ENCODE measurements around the gene TRPV5.

DNA sequence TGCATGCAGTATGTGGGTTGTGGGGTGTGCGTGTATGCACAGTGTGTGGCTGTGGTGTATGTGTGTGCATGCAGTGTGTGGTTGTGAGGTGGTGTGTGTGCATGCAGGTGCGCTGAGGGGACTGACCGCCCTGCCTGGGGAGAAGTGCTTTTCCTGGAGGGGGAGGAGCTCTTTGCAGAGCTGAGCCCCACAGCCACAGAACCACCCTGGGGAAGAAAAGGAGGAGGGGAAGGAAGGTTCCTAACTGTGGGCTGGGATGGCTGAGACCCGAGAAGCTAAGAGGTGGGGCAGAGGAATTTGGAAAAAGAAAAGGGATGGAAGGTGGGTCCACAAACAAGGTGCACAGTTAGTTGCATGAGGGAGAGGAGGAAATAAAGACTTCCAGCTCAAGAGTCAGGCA lies at the start of gene TRPV5:
- TF ChIP-seq RAD21 (IDR thresholded peaks at IDR 0.05) (no peak), EGR1 (IDR thresholded peaks at IDR 0.05; ENCODE audit: low read depth in 2 of 2) (no peak), GABPA (IDR thresholded peaks at IDR 0.05 in 1 of 2, conservative IDR thresholded peaks at IDR 0.05 in 1 of 2) (no peak), FOXA2 (IDR thresholded peaks at IDR 0.05) (no peak), TAF1 (conservative IDR thresholded peaks at IDR 0.05) (no peak), RXRA (IDR thresholded peaks at IDR 0.05) (no peak), JUND (IDR thresholded peaks at IDR 0.05) (no peak)
- TF ChIP-seq, protein P1, sequence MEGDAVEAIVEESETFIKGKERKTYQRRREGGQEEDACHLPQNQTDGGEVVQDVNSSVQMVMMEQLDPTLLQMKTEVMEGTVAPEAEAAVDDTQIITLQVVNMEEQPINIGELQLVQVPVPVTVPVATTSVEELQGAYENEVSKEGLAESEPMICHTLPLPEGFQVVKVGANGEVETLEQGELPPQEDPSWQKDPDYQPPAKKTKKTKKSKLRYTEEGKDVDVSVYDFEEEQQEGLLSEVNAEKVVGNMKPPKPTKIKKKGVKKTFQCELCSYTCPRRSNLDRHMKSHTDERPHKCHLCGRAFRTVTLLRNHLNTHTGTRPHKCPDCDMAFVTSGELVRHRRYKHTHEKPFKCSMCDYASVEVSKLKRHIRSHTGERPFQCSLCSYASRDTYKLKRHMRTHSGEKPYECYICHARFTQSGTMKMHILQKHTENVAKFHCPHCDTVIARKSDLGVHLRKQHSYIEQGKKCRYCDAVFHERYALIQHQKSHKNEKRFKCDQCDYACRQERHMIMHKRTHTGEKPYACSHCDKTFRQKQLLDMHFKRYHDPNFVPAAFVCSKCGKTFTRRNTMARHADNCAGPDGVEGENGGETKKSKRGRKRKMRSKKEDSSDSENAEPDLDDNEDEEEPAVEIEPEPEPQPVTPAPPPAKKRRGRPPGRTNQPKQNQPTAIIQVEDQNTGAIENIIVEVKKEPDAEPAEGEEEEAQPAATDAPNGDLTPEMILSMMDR (IDR thresholded peaks at IDR 0.05; ENCODE audit: low read depth, low read length, missing input control): no peak
- TF ChIP-seq, protein P2, sequence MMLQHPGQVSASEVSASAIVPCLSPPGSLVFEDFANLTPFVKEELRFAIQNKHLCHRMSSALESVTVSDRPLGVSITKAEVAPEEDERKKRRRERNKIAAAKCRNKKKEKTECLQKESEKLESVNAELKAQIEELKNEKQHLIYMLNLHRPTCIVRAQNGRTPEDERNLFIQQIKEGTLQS (IDR thresholded peaks at IDR 0.05): no peak
- TF ChIP-seq, protein P3, sequence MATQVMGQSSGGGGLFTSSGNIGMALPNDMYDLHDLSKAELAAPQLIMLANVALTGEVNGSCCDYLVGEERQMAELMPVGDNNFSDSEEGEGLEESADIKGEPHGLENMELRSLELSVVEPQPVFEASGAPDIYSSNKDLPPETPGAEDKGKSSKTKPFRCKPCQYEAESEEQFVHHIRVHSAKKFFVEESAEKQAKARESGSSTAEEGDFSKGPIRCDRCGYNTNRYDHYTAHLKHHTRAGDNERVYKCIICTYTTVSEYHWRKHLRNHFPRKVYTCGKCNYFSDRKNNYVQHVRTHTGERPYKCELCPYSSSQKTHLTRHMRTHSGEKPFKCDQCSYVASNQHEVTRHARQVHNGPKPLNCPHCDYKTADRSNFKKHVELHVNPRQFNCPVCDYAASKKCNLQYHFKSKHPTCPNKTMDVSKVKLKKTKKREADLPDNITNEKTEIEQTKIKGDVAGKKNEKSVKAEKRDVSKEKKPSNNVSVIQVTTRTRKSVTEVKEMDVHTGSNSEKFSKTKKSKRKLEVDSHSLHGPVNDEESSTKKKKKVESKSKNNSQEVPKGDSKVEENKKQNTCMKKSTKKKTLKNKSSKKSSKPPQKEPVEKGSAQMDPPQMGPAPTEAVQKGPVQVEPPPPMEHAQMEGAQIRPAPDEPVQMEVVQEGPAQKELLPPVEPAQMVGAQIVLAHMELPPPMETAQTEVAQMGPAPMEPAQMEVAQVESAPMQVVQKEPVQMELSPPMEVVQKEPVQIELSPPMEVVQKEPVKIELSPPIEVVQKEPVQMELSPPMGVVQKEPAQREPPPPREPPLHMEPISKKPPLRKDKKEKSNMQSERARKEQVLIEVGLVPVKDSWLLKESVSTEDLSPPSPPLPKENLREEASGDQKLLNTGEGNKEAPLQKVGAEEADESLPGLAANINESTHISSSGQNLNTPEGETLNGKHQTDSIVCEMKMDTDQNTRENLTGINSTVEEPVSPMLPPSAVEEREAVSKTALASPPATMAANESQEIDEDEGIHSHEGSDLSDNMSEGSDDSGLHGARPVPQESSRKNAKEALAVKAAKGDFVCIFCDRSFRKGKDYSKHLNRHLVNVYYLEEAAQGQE (IDR thresholded peaks at IDR 0.05): no peak

All from liver (tissue), 3 donors.